ENCODE results near the gene ANGPTL7. TPM values are rescaled to one million over a fixed set of nuclear protein-coding genes. Genes with fewer than 3 reads are reported as not detected.

ANGPTL7 gene
- total RNA-seq, 4 donors from 2014 or later, result 2.2 to 13.5 (median 9.0) TPM

GRCh38 chr1:11168731-11169130 lies 20.4 kb upstream of the ANGPTL7 start:
- H3K9me3 ChIP-seq, result no peaks in the 10 kb centered on the region
- H3K27me3 ChIP-seq, result no peaks in the 10 kb centered on the region
- 89% methylated on average over 1 of the region's 1 CpG for WGBS, 2 donors (ENCODE audit: low coverage in 1 of 2)
- no peak overlapping the region for H3K4me3 ChIP-seq
- no peak for TF ChIP-seq POLR2AphosphoS5 (IDR thresholded peaks at IDR 0.05)
- no peak for TF ChIP-seq EP300 (IDR thresholded peaks at IDR 0.05)
- TF ChIP-seq CTCF (IDR thresholded peaks at IDR 0.05), result no peak
- no peak for TF ChIP-seq POLR2A (IDR thresholded peaks at IDR 0.05)
- no peak for ATAC-seq
- H3K4me1 ChIP-seq, result no peaks in the 10 kb centered on the region
- H3K27ac ChIP-seq, result no peak overlapping the region
- peaks cover 0 to 21% of the 10 kb centered on the region in 2 donors for H3K36me3 ChIP-seq

GRCh38 chr1:11169202-11169601 lies 20.0 kb upstream of the ANGPTL7 start:
- no peak for TF ChIP-seq CTCF (IDR thresholded peaks at IDR 0.05)
- TF ChIP-seq EP300 (IDR thresholded peaks at IDR 0.05), result no peak
- TF ChIP-seq POLR2A (IDR thresholded peaks at IDR 0.05), result no peak
- TF ChIP-seq POLR2AphosphoS5 (IDR thresholded peaks at IDR 0.05), result no peak
- H3K4me3 ChIP-seq, result no peak overlapping the region
- no peaks in the 10 kb centered on the region for H3K4me1 ChIP-seq
- no peak overlapping the region for H3K27ac ChIP-seq
- no peak for ATAC-seq
- H3K27me3 ChIP-seq, result no peaks in the 10 kb centered on the region
- peaks cover 0 to 21% of the 10 kb centered on the region in 2 donors for H3K36me3 ChIP-seq
- 39 to 86% methylated on average over 3 of the region's 3 CpGs for WGBS, 2 donors (ENCODE audit: low coverage in 1 of 2)
- no peaks in the 10 kb centered on the region for H3K9me3 ChIP-seq

- Histone ChIP-seq H3K4me3 (no peak overlapping the region), H3K4me1 (no peaks in the 10 kb centered on the region), H3K9me3 (no peaks in the 10 kb centered on the region), H3K27ac (no peak overlapping the region), H3K36me3 (peaks cover 0 to 21% of the 10 kb centered on the region in 2 donors), H3K27me3 (no peaks in the 10 kb centered on the region)
- ATAC-seq, result no peak
- 100% methylated on average over 2 of the region's 2 CpGs; no CpG with 5 or more reads in 1 of the 2 donors for WGBS, 2 donors (ENCODE audit: low coverage in 1 of 2)
- no peak for TF ChIP-seq CTCF (IDR thresholded peaks at IDR 0.05)
- TF ChIP-seq EP300 (IDR thresholded peaks at IDR 0.05), result no peak
- no peak for TF ChIP-seq POLR2AphosphoS5 (IDR thresholded peaks at IDR 0.05)
- no peak for TF ChIP-seq POLR2A (IDR thresholded peaks at IDR 0.05)
These were observed 19.1 kb upstream of the ANGPTL7 start for GRCh38 chr1:11170102-11170501.

- no peak overlapping the region for H3K27ac ChIP-seq
- TF ChIP-seq POLR2A (IDR thresholded peaks at IDR 0.05) (no peak), EP300 (IDR thresholded peaks at IDR 0.05) (no peak), POLR2AphosphoS5 (IDR thresholded peaks at IDR 0.05) (no peak), CTCF (IDR thresholded peaks at IDR 0.05) (no peak)
These were observed 14.8 kb upstream of the ANGPTL7 start for GRCh38 chr1:11174261-11174942.

GRCh38 chr1:11175461-11175860 lies 13.7 kb upstream of the ANGPTL7 start:
- no peak for ATAC-seq
- no peaks in the 10 kb centered on the region for H3K9me3 ChIP-seq
- 100% methylated on average over 1 to 4 of the region's 10 CpGs for WGBS, 2 donors (ENCODE audit: low coverage in 1 of 2)
- no peak overlapping the region for H3K27ac ChIP-seq
- H3K27me3 ChIP-seq, result no peaks in the 10 kb centered on the region
- H3K4me1 ChIP-seq, result peaks cover 0 to 31% (median 9%) of the 10 kb centered on the region in 3 donors
- H3K36me3 ChIP-seq, result peaks cover 0 to 14% of the 10 kb centered on the region in 2 donors
- TF ChIP-seq CTCF (IDR thresholded peaks at IDR 0.05) (no peak), EP300 (IDR thresholded peaks at IDR 0.05) (no peak), POLR2AphosphoS5 (IDR thresholded peaks at IDR 0.05) (no peak), POLR2A (IDR thresholded peaks at IDR 0.05) (no peak)
- no peak overlapping the region for H3K4me3 ChIP-seq

More at GRCh38 chr1:11174261-11174942, 14.8 kb upstream of the ANGPTL7 start:
- WGBS, 2 donors (ENCODE audit: low coverage in 1 of 2), result 64 to 70% methylated on average over 3 to 7 of the region's 7 CpGs
- Histone ChIP-seq H3K9me3 (no peaks in the 10 kb centered on the region), H3K4me1 (peaks cover 0 to 21% (median 9%) of the 10 kb centered on the region in 3 donors), H3K36me3 (peaks cover 0 to 7% of the 10 kb centered on the region in 2 donors), H3K4me3 (no peak overlapping the region), H3K27me3 (no peaks in the 10 kb centered on the region)
- ATAC-seq, result no peak

All from gastroesophageal sphincter (tissue), 4 donors.